ENCODE measurements around the gene SYT6.

GRCh38 chr1:114164840-114165543 is 11.3 kb upstream of the SYT6 start:
- no peak for TF ChIP-seq CTCF (IDR thresholded peaks at IDR 0.05)
- TF ChIP-seq POLR2AphosphoS5 (IDR thresholded peaks at IDR 0.05) = no peak
- TF ChIP-seq EP300 (IDR thresholded peaks at IDR 0.05) = no peak
- no peak for TF ChIP-seq POLR2A (IDR thresholded peaks at IDR 0.05)

Measured in gastroesophageal sphincter (tissue), 3 donors.